Spleen (tissue), 11 donors: ENCODE data around the gene NPC1L1. TPM values are rescaled to one million over a fixed set of nuclear protein-coding genes. Genes with fewer than 3 reads are reported as not detected.
A peak's percentile ranks its signal among the peaks of the same experiment; 100 is the strongest.

Experiments used
- DNase-seq: peaks from one replicate; pipeline ENCODE4 v3.0.0-alpha.2; 2020
- H3K27ac ChIP-seq, 8 donors: fragments of 200-600 bp; sonication (generic) in 7 of 8; 1 replicate in 4 of 8; 2 replicates in 4 of 8; pipeline versions ENCODE4 v1.5.0 to v1.8.0; 2016 to 2021; ENCODE audit warnings: inconsistent platforms in 4 of 8, mild to moderate bottlenecking in 4 of 8, moderate library complexity in 1 of 8
- H3K27me3 ChIP-seq, 7 donors: fragments of 200-600 bp; sonication (generic) in 6 of 7; replicated peaks in 1 of 7; 1 replicate in 4 of 7; 2 replicates in 3 of 7; pipeline versions ENCODE4 v1.5.0 to v1.8.0; 2016 to 2021; ENCODE audit warnings: inconsistent platforms in 3 of 7, mild to moderate bottlenecking in 1 of 7
- H3K36me3 ChIP-seq, 6 donors: fragments of 200-600 bp; sonication (generic) in 5 of 6; 1 replicate in 4 of 6; 2 replicates in 2 of 6; pipeline versions ENCODE4 v1.5.0 to v1.8.0; 2016 to 2021; ENCODE audit warnings: inconsistent platforms in 2 of 6
- H3K4me1 ChIP-seq, 6 donors: fragments of 200-600 bp; sonication (generic) in 5 of 6; 1 replicate in 3 of 6; 2 replicates in 3 of 6; pipeline versions ENCODE4 v1.5.0 to v1.8.0; 2016 to 2021; ENCODE audit warnings: inconsistent platforms in 3 of 6
- H3K4me3 ChIP-seq, 8 donors: fragments of 200-600 bp; sonication (generic) in 7 of 8; 1 replicate in 4 of 8; 2 replicates in 4 of 8; pipeline versions ENCODE4 v1.5.0 to v1.8.0; 2016 to 2021; ENCODE audit warnings: inconsistent platforms in 4 of 8, mild to moderate bottlenecking in 4 of 8, moderate library complexity in 2 of 8
- H3K9me3 ChIP-seq, 8 donors: fragments of 200-600 bp; sonication (generic) in 7 of 8; 1 replicate in 4 of 8; 2 replicates in 4 of 8; pipeline versions ENCODE4 v1.5.0 to v1.8.0; 2016 to 2021; ENCODE audit warnings: inconsistent platforms in 4 of 8
- CTCF ChIP-seq, 11 experiments: fragments of 200-600 bp in 7 of 11; fragments of 450-650 bp in 4 of 11; sonication (generic) in 4 of 11; IDR thresholded peaks in 8 of 11; conservative IDR thresholded peaks in 3 of 11; 1 replicate in 7 of 11; 2 replicates in 4 of 11; pipeline versions ENCODE4 v1.4.0 to v1.8.0; 2016 to 2021; ENCODE audit warnings: antibody characterized with exemption in 11 of 11, inconsistent platforms in 4 of 11, mild to moderate bottlenecking in 1 of 11
- POLR2A ChIP-seq, 3 donors: fragments of 450-650 bp; IDR thresholded peaks; one replicate each; pipeline ENCODE4 v1.5.1; 2017; ENCODE audit warnings: antibody characterized with exemption in 3 of 3, mild to moderate bottlenecking in 1 of 3
- POLR2AphosphoS5 ChIP-seq, 3 donors: sonication (generic); formaldehyde crosslinking; IDR thresholded peaks; one replicate each; pipeline ENCODE4 v1.5.1; 2017; ENCODE audit warnings: antibody characterized with exemption in 3 of 3
- WGBS, 5 donors: extraction: QIAGEN DNeasy Blood & Tissue Kit in 3 of 5; methylation state at CpG; one replicate each; pipeline versions ENCODE4 v1.1.5 to v1.1.7; 2013 to 2018; 5-methylcytosine and 5-hydroxymethylcytosine counted together
- intact Hi-C: fragments of 100-400 bp; cut with DNase I; formaldehyde crosslinking; loops from one replicate; pipeline ENCODE4 v1.15.0; 2023; ENCODE audit warnings: low total_unique reads
- polyA plus RNA-seq, 3 donors: library from polyadenylated mRNA; stranded (reverse); fragments of 200-250 nt; gene quantifications; one replicate each; pipeline ENCODE4 v1.2.1, GENCODE V29; 2013
- total RNA-seq, 7 donors: library from RNA; depleted of rRNA in 3 of 7; stranded (reverse); fragments of >200 nt in 3 of 7; fragmentation: NEBNext Ultra II Directional in 4 of 7; extraction: Animal tissue kit (Norgen Biotek cat#: 25700) in 4 of 7; gene quantifications; one replicate each; pipeline versions ENCODE4 v1.1.0 to v1.2.1, GENCODE V29; 2016 to 2021
- donor health status: healthy with polysubstance abuse.
- donor health status: DM: no; HTN: no; CAD: no; lungs with moderate emphysema.
- donor health status: DM: no; HTN: no; CAD: no.
- donor health status: Bipolar disorder and iron deficiency.
- donor health status: healthy.
- donor health status: DM: no; HTN: no; CAD: no.
- donor health status: DM: yes; HTN: yes; CAD: no.

Gene NPC1L1
- total and polyA plus RNA-seq, 10 donors, result 0.02 to 0.07 (median 0.03) TPM; not detected in 6

- TF ChIP-seq POLR2AphosphoS5 (IDR thresholded peaks at IDR 0.05) (no peak), POLR2A (IDR thresholded peaks at IDR 0.05) (no peak), CTCF (IDR thresholded peaks at IDR 0.05 in 8 of 11, conservative IDR thresholded peaks at IDR 0.05 in 3 of 11) (no peak)
- Histone ChIP-seq H3K9me3 (no peaks in the 10 kb centered on the region), H3K27me3 (no peaks in the 10 kb centered on the region), H3K4me3 (peak overlapping the region in 6 of 8 donors; percentile 75 to 98 (median 86)), H3K4me1 (peaks cover 20 to 53% (median 35%) of the 10 kb centered on the region in 6 donors), H3K36me3 (peaks cover 0 to 30% (median 20%) of the 10 kb centered on the region in 6 donors), H3K27ac (peak overlapping the region; percentile 94 to 99 (median 98))
- WGBS, 5 donors, result 84 to 90% (median 87%) methylated on average over 13 of the region's 13 CpGs
- intact Hi-C loops, result loop anchor here (10.0 kb wide), 1 partner anchor 551 kb away; no protein-coding TSS in a partner anchor
- no peak for DNase-seq
Observed at GRCh38 chr7:44583146-44583865, 42.2 kb upstream of the NPC1L1 start.

- Histone ChIP-seq H3K4me3 (peak within 1 kb of the TSS; percentile 75 to 98 (median 86)), H3K36me3 (peaks cover 0 to 42% (median 27%) of the 10 kb centered on the region in 6 donors), H3K27me3 (no peaks in the 10 kb centered on the region), H3K9me3 (no peaks in the 10 kb centered on the region), H3K27ac (peak within 1 kb of the TSS; percentile 94 to 99 (median 98)), H3K4me1 (peaks cover 20 to 51% (median 32%) of the 10 kb centered on the region in 6 donors)
- TF ChIP-seq POLR2AphosphoS5 (IDR thresholded peaks at IDR 0.05) (peak; percentile 98 to 99 (median 99)), POLR2A (IDR thresholded peaks at IDR 0.05) (peak in 2 of 3 donors; percentile 82 to 84), CTCF (IDR thresholded peaks at IDR 0.05 in 8 of 11, conservative IDR thresholded peaks at IDR 0.05 in 3 of 11) (peak in 4 of 11 experiments; percentile 18 to 36 (median 24))
- 0 to 1% (median 0%) methylated on average over 18 to 71 of the region's 71 CpGs for WGBS, 5 donors
- DNase-seq, result peak; percentile 100
- intact Hi-C loops, result loop anchor here (10.0 kb wide), 1 partner anchor 553 kb away; no protein-coding TSS in a partner anchor
Observed at GRCh38 chr7:44581879-44582603, 40.9 kb upstream of the NPC1L1 start, which contains the start of gene TMED4. TSS of gene TMED4 (minus strand) at chr7:44582231. CDS start at chr7:44582206, 25 bp downstream.

- 19 to 28% (median 21%) methylated on average over 22 to 30 of the region's 30 CpGs for whole genome bisulfite sequencing, 5 donors
- Histone ChIP-seq H3K36me3 (peaks cover 0 to 50% (median 32%) of the 10 kb centered on the region in 6 donors), H3K4me1 (peaks cover 20 to 51% (median 32%) of the 10 kb centered on the region in 6 donors), H3K27ac (peak overlapping the region; percentile 94 to 99 (median 98)), H3K4me3 (peak overlapping the region; percentile 75 to 98 (median 86)), H3K27me3 (no peaks in the 10 kb centered on the region), H3K9me3 (no peaks in the 10 kb centered on the region)
- intact Hi-C loops, result loop anchor here (10.0 kb wide), 1 partner anchor 554 kb away; no protein-coding TSS in a partner anchor
- no peak for DNase-seq
- TF ChIP-seq POLR2A (IDR thresholded peaks at IDR 0.05) (no peak), POLR2AphosphoS5 (IDR thresholded peaks at IDR 0.05) (no peak), CTCF (IDR thresholded peaks at IDR 0.05 in 8 of 11, conservative IDR thresholded peaks at IDR 0.05 in 3 of 11) (no peak)
Observed at GRCh38 chr7:44580945-44581878, 40.1 kb upstream of the NPC1L1 start.
